ENCODE measurements around the gene LEPROT. TPM values are rescaled to one million over a fixed set of nuclear protein-coding genes. Genes with fewer than 3 reads are reported as not detected.

LEPROT gene
- total and polyA plus RNA-seq, 7 experiments from 2014 or later = 11.8 to 26.3 (median 24.1) TPM

- CTCF ChIA-PET = no interaction called here
- ATAC-seq (no peak), DNase-seq (no peak)
- Mint-ChIP-seq H3K4me1 (peaks cover 0 to 2% (median 0%) of the 10 kb centered on the region in 7 donors), H3K27ac (no peak overlapping the region), H3K9me3 (peaks cover 0 to 8% (median 2%) of the 10 kb centered on the region in 11 donors), H3K27me3 (peaks cover 6 to 14% (median 7%) of the 10 kb centered on the region in 5 donors), H3K36me3 (peaks cover 16 to 33% (median 26%) of the 10 kb centered on the region in 5 donors), H3K4me3 (no peak overlapping the region)
- H3K27me3 ChIP-seq (ENCODE audit: control insufficient read depth in 2 of 2, insufficient read depth in 2 of 2, low read length in 2 of 2) = no peaks in the 10 kb centered on the region
- H3K4me3 ChIP-seq (ENCODE audit: low read length) = no peak overlapping the region
- no peaks in the 10 kb centered on the region for H3K4me1 ChIP-seq (ENCODE audit: control insufficient read depth in 2 of 2, insufficient read depth in 2 of 2, low read length in 2 of 2)
- intact Hi-C loops (cut with micrococcal nuclease) = no loop called here
- no peak overlapping the region for H3K27ac ChIP-seq (ENCODE audit: low read depth, low read length)
- H3K9me3 ChIP-seq (ENCODE audit: control insufficient read depth in 2 of 3, low read length in 3 of 3) = no peaks in the 10 kb centered on the region
- POLR2A ChIA-PET = no interaction called here
- H3K36me3 ChIP-seq (ENCODE audit: control insufficient read depth in 2 of 3, insufficient read depth in 3 of 3, low read length in 3 of 3) = no peaks in the 10 kb centered on the region
Observed at GRCh38 chr1:65409314-65409713, 11.2 kb upstream of the LEPROT start.

DNA sequence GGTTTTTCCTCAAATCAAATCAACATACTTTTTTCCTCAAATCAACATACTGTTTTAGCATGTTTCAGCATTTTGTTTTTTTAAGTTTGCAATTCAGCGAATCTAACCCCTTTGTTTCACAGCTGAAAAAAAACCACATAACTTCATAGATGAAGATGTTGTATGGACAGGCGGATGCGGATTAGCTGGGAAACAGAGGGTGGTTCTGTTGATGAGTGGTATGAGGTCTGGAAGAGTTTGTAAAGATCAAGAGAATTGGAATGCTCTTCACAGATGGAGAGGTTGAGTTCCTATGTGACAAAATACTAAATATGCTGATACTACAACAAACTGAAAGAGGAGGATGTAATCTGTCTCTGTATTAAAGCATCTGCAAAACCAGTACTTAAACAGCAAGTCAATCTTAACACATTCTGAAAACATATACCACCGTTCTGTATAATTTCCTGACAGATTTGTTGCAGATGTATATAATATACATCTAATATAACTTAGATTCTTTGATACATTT lies 10.6 kb upstream of the LEPROT start:
- Mint-ChIP-seq H3K9me3 (peaks cover 0 to 8% (median 2%) of the 10 kb centered on the region in 11 donors), H3K27me3 (peaks cover 6 to 14% (median 7%) of the 10 kb centered on the region in 5 donors), H3K4me1 (peaks cover 0 to 2% (median 0%) of the 10 kb centered on the region in 7 donors), H3K4me3 (no peak overlapping the region), H3K36me3 (peaks cover 16 to 33% (median 26%) of the 10 kb centered on the region in 5 donors), H3K27ac (no peak overlapping the region)
- Histone ChIP-seq H3K27ac (ENCODE audit: low read depth, low read length) (no peak overlapping the region), H3K4me1 (ENCODE audit: control insufficient read depth in 2 of 2, insufficient read depth in 2 of 2, low read length in 2 of 2) (no peaks in the 10 kb centered on the region), H3K36me3 (ENCODE audit: control insufficient read depth in 2 of 3, insufficient read depth in 3 of 3, low read length in 3 of 3) (no peaks in the 10 kb centered on the region), H3K4me3 (ENCODE audit: low read length) (no peak overlapping the region), H3K9me3 (ENCODE audit: control insufficient read depth in 2 of 3, low read length in 3 of 3) (no peaks in the 10 kb centered on the region), H3K27me3 (ENCODE audit: control insufficient read depth in 2 of 2, insufficient read depth in 2 of 2, low read length in 2 of 2) (no peaks in the 10 kb centered on the region)
- ChIA-PET CTCF (no interaction called here), POLR2A (no interaction called here)
- DNase-seq = no peak
- intact Hi-C loops (cut with micrococcal nuclease) = no loop called here
- ATAC-seq = no peak

- H3K27me3 Mint-ChIP-seq = peaks cover 0 to 14% (median 7%) of the 10 kb centered on the region in 5 donors
- intact Hi-C loops (cut with micrococcal nuclease) = no loop called here
- no peak overlapping the region for H3K27ac ChIP-seq (ENCODE audit: low read depth, low read length)
- ChIA-PET CTCF (interaction anchor here (0.6 kb wide), 1 partner anchor 1180 kb away, joined by 3 read pairs; no protein-coding TSS in a partner anchor), POLR2A (no interaction called here)
- no peaks in the 10 kb centered on the region for H3K4me1 ChIP-seq (ENCODE audit: control insufficient read depth in 2 of 2, insufficient read depth in 2 of 2, low read length in 2 of 2)
- ATAC-seq = no peak
- DNase-seq = no peak
- H3K9me3 ChIP-seq (ENCODE audit: control insufficient read depth in 2 of 3, low read length in 3 of 3) = no peaks in the 10 kb centered on the region
- H3K27me3 ChIP-seq (ENCODE audit: control insufficient read depth in 2 of 2, insufficient read depth in 2 of 2, low read length in 2 of 2) = no peaks in the 10 kb centered on the region
- H3K4me3 Mint-ChIP-seq = no peak overlapping the region
- peaks cover 0 to 4% (median 0%) of the 10 kb centered on the region in 7 donors for H3K4me1 Mint-ChIP-seq
- H3K36me3 Mint-ChIP-seq = peaks cover 15 to 28% (median 21%) of the 10 kb centered on the region in 5 donors
- H3K4me3 ChIP-seq (ENCODE audit: low read length) = no peak overlapping the region
- H3K27ac Mint-ChIP-seq = no peak overlapping the region
- no peaks in the 10 kb centered on the region for H3K36me3 ChIP-seq (ENCODE audit: control insufficient read depth in 2 of 3, insufficient read depth in 3 of 3, low read length in 3 of 3)
- peaks cover 0 to 8% (median 1%) of the 10 kb centered on the region in 11 donors for H3K9me3 Mint-ChIP-seq
Observed at GRCh38 chr1:65412256-65412983, 8.0 kb upstream of the LEPROT start.

- H3K27ac Mint-ChIP-seq = no peak overlapping the region
- no peak overlapping the region for H3K27ac ChIP-seq (ENCODE audit: low read depth, low read length)
Observed at GRCh38 chr1:65412984-65413375, 7.5 kb upstream of the LEPROT start.

GRCh38 chr1:65414538-65414937 lies 5.9 kb upstream of the LEPROT start:
- ATAC-seq (no peak), DNase-seq (no peak)
- Histone ChIP-seq H3K4me3 (ENCODE audit: low read length) (no peak overlapping the region), H3K9me3 (ENCODE audit: control insufficient read depth in 2 of 3, low read length in 3 of 3) (no peaks in the 10 kb centered on the region), H3K27ac (ENCODE audit: low read depth, low read length) (no peak overlapping the region), H3K36me3 (ENCODE audit: control insufficient read depth in 2 of 3, insufficient read depth in 3 of 3, low read length in 3 of 3) (no peaks in the 10 kb centered on the region), H3K27me3 (ENCODE audit: control insufficient read depth in 2 of 2, insufficient read depth in 2 of 2, low read length in 2 of 2) (no peaks in the 10 kb centered on the region), H3K4me1 (ENCODE audit: control insufficient read depth in 2 of 2, insufficient read depth in 2 of 2, low read length in 2 of 2) (peaks cover 0 to 5% of the 10 kb centered on the region in 2 donors)
- H3K27me3 Mint-ChIP-seq = peaks cover 0 to 15% (median 7%) of the 10 kb centered on the region in 5 donors
- H3K4me3 Mint-ChIP-seq = no peak overlapping the region
- peaks cover 0 to 17% (median 8%) of the 10 kb centered on the region in 7 donors for H3K4me1 Mint-ChIP-seq
- intact Hi-C loops (cut with micrococcal nuclease) = no loop called here
- ChIA-PET CTCF (no interaction called here), POLR2A (interaction anchor here (0.7 kb wide), 1 partner anchor 13 kb away, joined by 3 read pairs; no protein-coding TSS in a partner anchor)
- H3K27ac Mint-ChIP-seq = no peak overlapping the region
- H3K36me3 Mint-ChIP-seq = peaks cover 6 to 16% (median 14%) of the 10 kb centered on the region in 5 donors
- H3K9me3 Mint-ChIP-seq = peaks cover 0 to 5% (median 1%) of the 10 kb centered on the region in 11 donors

More at GRCh38 chr1:65412984-65413375, 7.5 kb upstream of the LEPROT start:
- Mint-ChIP-seq H3K9me3 (peaks cover 0 to 8% (median 1%) of the 10 kb centered on the region in 11 donors), H3K4me3 (no peak overlapping the region), H3K36me3 (peaks cover 12 to 25% (median 20%) of the 10 kb centered on the region in 5 donors), H3K27me3 (peaks cover 0 to 15% (median 7%) of the 10 kb centered on the region in 5 donors), H3K4me1 (peaks cover 0 to 6% (median 0%) of the 10 kb centered on the region in 7 donors)
- DNase-seq (no peak), ATAC-seq (no peak)
- Histone ChIP-seq H3K9me3 (ENCODE audit: control insufficient read depth in 2 of 3, low read length in 3 of 3) (no peaks in the 10 kb centered on the region), H3K27me3 (ENCODE audit: control insufficient read depth in 2 of 2, insufficient read depth in 2 of 2, low read length in 2 of 2) (no peaks in the 10 kb centered on the region), H3K4me1 (ENCODE audit: control insufficient read depth in 2 of 2, insufficient read depth in 2 of 2, low read length in 2 of 2) (no peaks in the 10 kb centered on the region), H3K4me3 (ENCODE audit: low read length) (no peak overlapping the region), H3K36me3 (ENCODE audit: control insufficient read depth in 2 of 3, insufficient read depth in 3 of 3, low read length in 3 of 3) (no peaks in the 10 kb centered on the region)
- intact Hi-C loops (cut with micrococcal nuclease) = no loop called here
- CTCF ChIA-PET = interaction anchor here (0.6 kb wide), 1 partner anchor 1180 kb away, joined by 3 read pairs; no protein-coding TSS in a partner anchor
- POLR2A ChIA-PET = no interaction called here

DNA sequence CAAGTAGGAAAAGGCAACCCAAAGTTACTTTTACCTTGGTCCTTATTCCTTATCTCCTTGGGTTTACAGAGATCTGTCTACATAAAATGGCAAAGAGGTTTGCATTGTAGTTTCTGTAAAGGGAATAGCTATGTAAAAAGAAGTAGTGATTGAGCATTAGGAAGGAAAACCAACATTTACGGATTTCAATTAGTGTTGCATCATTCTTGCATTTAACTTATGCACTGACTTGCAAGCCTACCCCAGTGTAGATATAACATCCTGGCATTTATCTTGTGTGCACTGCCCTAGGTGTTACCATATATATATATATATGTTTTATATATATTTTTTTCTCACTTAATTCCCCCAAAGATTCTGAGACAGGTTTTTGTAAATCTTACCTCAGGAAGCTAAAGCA lies 3.7 kb upstream of the LEPROT start:
- intact Hi-C loops (cut with micrococcal nuclease) = no loop called here
- H3K4me3 Mint-ChIP-seq = no peak overlapping the region
- POLR2A ChIA-PET = no interaction called here
- no peaks in the 10 kb centered on the region for H3K27me3 ChIP-seq (ENCODE audit: control insufficient read depth in 2 of 2, insufficient read depth in 2 of 2, low read length in 2 of 2)
- peaks cover 0 to 6% of the 10 kb centered on the region in 2 donors for H3K4me1 ChIP-seq (ENCODE audit: control insufficient read depth in 2 of 2, insufficient read depth in 2 of 2, low read length in 2 of 2)
- H3K27ac Mint-ChIP-seq = no peak overlapping the region
- CTCF ChIA-PET = no interaction called here
- no peak overlapping the region for H3K27ac ChIP-seq (ENCODE audit: low read depth, low read length)
- H3K36me3 Mint-ChIP-seq = peaks cover 0 to 8% (median 3%) of the 10 kb centered on the region in 5 donors
- no peaks in the 10 kb centered on the region for H3K9me3 ChIP-seq (ENCODE audit: control insufficient read depth in 2 of 3, low read length in 3 of 3)
- no peak overlapping the region for H3K4me3 ChIP-seq (ENCODE audit: low read length)
- peaks cover 0 to 15% (median 7%) of the 10 kb centered on the region in 5 donors for H3K27me3 Mint-ChIP-seq
- H3K36me3 ChIP-seq (ENCODE audit: control insufficient read depth in 2 of 3, insufficient read depth in 3 of 3, low read length in 3 of 3) = peaks cover 0 to 4% (median 0%) of the 10 kb centered on the region in 3 experiments
- ATAC-seq = no peak
- peaks cover 0 to 1% (median 0%) of the 10 kb centered on the region in 11 donors for H3K9me3 Mint-ChIP-seq
- no peak for DNase-seq
- peaks cover 0 to 22% (median 13%) of the 10 kb centered on the region in 7 donors for H3K4me1 Mint-ChIP-seq
